Natural killer cell (primary cell): ENCODE results near the gene PEX10. TPM values are rescaled to one million over a fixed set of nuclear protein-coding genes. Genes with fewer than 3 reads are reported as not detected.

Experiments used
- ATAC-seq, 3 donors: fragments of 150-1000 bp in 2 of 3; fragments of 200-7000 bp in 1 of 3; cut with Tn5 transposase; 1 replicate in 1 of 3; 2 replicates in 2 of 3; pipeline ENCODE4 v1.10.0; 2021; ENCODE audit warnings: mild to moderate bottlenecking in 2 of 3, moderate library complexity in 2 of 3
- DNase-seq, 2 donors: peaks; one replicate each; pipeline versions ENCODE4 v3.0.0 to v3.0.0-alpha.2; 2013 to 2021; ENCODE audit warnings: mixed read lengths in 1 of 2
- H3K27ac ChIP-seq: one replicate; pipeline ENCODE4 v1.5.1; 2013; ENCODE audit warnings: mild to moderate bottlenecking, low read length
- H3K27me3 ChIP-seq: one replicate; pipeline ENCODE4 v1.6.1; 2013; ENCODE audit warnings: low read length; ENCODE audit not compliant: control insufficient read depth, insufficient read depth
- H3K36me3 ChIP-seq: one replicate; pipeline ENCODE4 v1.6.1; 2013; ENCODE audit warnings: low read length; ENCODE audit not compliant: control insufficient read depth, insufficient read depth
- H3K4me1 ChIP-seq: one replicate; pipeline ENCODE4 v1.6.1; 2013; ENCODE audit warnings: low read length; ENCODE audit not compliant: control insufficient read depth, insufficient read depth
- H3K4me3 ChIP-seq: one replicate; pipeline ENCODE4 v1.5.1; 2013; ENCODE audit warnings: low read length
- H3K9me3 ChIP-seq: one replicate; pipeline ENCODE4 v1.6.1; 2013; ENCODE audit warnings: low read length; ENCODE audit not compliant: control insufficient read depth, insufficient read depth
- H3K27ac Mint-ChIP-seq, 2 donors: one replicate each; pipeline ENCODE4 v1.8.0; 2022; ENCODE audit warnings: mild to moderate bottlenecking in 2 of 2, mixed read lengths in 2 of 2, moderate library complexity in 1 of 2
- H3K27me3 Mint-ChIP-seq, 2 donors: one replicate each; pipeline ENCODE4 v1.8.0; 2022; ENCODE audit warnings: low read depth in 2 of 2, mixed read lengths in 2 of 2
- H3K36me3 Mint-ChIP-seq: one replicate; pipeline ENCODE4 v1.8.0; 2022; ENCODE audit warnings: mixed read lengths
- H3K4me1 Mint-ChIP-seq, 2 donors: one replicate each; pipeline ENCODE4 v1.8.0; 2022; ENCODE audit warnings: mixed read lengths in 2 of 2
- H3K4me3 Mint-ChIP-seq: one replicate; pipeline ENCODE4 v1.8.0; 2022; ENCODE audit warnings: mild to moderate bottlenecking, moderate library complexity, mixed read lengths
- H3K9me3 Mint-ChIP-seq, 2 donors: one replicate each; pipeline ENCODE4 v1.8.0; 2022; ENCODE audit warnings: mixed read lengths in 2 of 2
- WGBS: methylation state at CpG from one replicate; pipeline ENCODE4 v1.1.7; 2013; ENCODE audit warnings: missing lambda C conversion rate; ENCODE audit not compliant: insufficient coverage; 5-methylcytosine and 5-hydroxymethylcytosine counted together
- intact Hi-C: fragments of 100-400 bp; cut with micrococcal nuclease; formaldehyde crosslinking; loops from one replicate; pipeline ENCODE4 v1.14.2; 2022
- total RNA-seq, 4 donors: library from RNA; stranded (reverse); fragments of 120-200 nt in 1 of 4; gene quantifications; one replicate each; pipeline versions ENCODE4 v1.2.3 to v1.2.4, GENCODE V29; 2013 to 2022
- TF ChIP-seq, protein P1 (sequence below): fragments of 200-600 bp; IDR thresholded peaks from one replicate; pipeline ENCODE4 v1.8.0; 2022; ENCODE audit warnings: antibody characterized with exemption

Gene PEX10
- total RNA-seq, 3 donors from 2014 or later (not counting 1 experiment from before 2014, with no cell fraction given): 8.1 to 11.1 (median 9.8) TPM

DNA sequence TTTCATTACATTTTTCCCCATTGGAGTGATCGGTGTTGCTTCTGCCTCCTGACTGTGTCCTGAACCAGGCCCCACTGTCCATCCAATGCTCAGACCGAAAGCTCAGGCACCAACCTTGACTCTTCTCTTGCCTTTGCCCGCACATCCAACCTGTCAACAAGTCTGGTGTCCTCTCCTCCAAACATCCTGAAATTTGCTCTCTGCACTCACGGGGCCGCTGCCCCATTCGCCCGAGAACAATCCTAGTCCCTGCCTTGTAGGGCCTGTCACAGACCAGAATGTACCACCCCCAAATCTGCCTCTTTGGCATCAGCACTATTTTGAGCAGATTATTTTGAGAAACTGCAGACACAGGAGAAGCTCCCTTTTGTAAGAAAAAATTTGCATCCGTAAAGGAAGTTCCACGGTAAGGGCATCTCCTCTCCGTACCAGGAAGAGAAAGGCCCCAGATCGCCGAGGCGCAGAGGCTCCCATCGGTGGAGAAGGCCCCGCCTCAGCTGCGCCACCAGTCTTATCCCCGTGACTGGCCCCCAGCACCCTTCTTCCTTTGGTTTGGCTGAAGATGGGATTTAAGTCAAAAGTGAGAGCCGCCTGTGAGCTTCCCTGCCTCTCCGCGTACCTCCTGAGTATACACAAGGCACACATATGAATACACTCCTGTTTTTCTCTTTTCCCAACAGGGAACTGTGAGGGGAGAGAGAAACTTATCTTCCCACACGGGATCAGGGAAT, 28.1 kb downstream of the PEX10 start:
- Histone ChIP-seq H3K36me3 (no peaks in the 10 kb centered on the region), H3K4me3 (no peak overlapping the region), H3K27ac (no peak overlapping the region), H3K27me3 (no peaks in the 10 kb centered on the region), H3K9me3 (no peaks in the 10 kb centered on the region), H3K4me1 (peaks cover 17% of the 10 kb centered on the region)
- Mint-ChIP-seq H3K9me3 (no peaks in the 10 kb centered on the region), H3K27ac (no peak overlapping the region), H3K4me3 (no peak overlapping the region), H3K36me3 (no peaks in the 10 kb centered on the region), H3K27me3 (no peaks in the 10 kb centered on the region), H3K4me1 (no peaks in the 10 kb centered on the region)
- TF ChIP-seq, protein P1, sequence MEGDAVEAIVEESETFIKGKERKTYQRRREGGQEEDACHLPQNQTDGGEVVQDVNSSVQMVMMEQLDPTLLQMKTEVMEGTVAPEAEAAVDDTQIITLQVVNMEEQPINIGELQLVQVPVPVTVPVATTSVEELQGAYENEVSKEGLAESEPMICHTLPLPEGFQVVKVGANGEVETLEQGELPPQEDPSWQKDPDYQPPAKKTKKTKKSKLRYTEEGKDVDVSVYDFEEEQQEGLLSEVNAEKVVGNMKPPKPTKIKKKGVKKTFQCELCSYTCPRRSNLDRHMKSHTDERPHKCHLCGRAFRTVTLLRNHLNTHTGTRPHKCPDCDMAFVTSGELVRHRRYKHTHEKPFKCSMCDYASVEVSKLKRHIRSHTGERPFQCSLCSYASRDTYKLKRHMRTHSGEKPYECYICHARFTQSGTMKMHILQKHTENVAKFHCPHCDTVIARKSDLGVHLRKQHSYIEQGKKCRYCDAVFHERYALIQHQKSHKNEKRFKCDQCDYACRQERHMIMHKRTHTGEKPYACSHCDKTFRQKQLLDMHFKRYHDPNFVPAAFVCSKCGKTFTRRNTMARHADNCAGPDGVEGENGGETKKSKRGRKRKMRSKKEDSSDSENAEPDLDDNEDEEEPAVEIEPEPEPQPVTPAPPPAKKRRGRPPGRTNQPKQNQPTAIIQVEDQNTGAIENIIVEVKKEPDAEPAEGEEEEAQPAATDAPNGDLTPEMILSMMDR: no peak
- 96% methylated on average over 19 of the region's 21 CpGs for WGBS
- intact Hi-C loops: loop anchor here (5.0 to 10.0 kb wide), 2 partner anchors 292 to 439 kb away; no protein-coding TSS in a partner anchor
- no peak for ATAC-seq
- DNase-seq: no peak

DNA sequence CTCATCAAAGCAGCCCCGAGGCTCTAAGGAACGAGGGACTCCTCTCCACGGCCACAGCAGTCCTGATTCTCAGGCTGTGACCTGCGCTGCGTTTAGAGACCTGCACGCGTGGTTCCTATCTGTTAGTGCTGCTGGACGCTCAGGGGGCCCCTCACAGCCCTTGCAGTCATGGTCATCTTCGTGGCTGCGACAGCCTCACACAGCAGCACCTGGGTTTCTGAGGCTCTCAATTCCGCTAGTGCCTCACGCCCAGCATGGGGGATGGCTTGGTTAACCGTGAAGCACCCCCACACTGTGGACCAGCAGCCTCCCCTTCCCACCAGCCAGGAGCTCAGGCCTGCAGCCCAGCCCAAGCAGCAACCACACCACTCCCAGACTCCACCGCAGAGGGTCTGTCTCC, 28.8 kb downstream of the PEX10 start:
- H3K36me3 Mint-ChIP-seq: no peaks in the 10 kb centered on the region
- H3K4me3 Mint-ChIP-seq: no peak overlapping the region
- no peaks in the 10 kb centered on the region for H3K9me3 Mint-ChIP-seq
- no peaks in the 10 kb centered on the region for H3K36me3 ChIP-seq
- DNase-seq (no peak), ATAC-seq (no peak)
- no peaks in the 10 kb centered on the region for H3K27me3 Mint-ChIP-seq
- H3K4me3 ChIP-seq: no peak overlapping the region
- WGBS: 93% methylated on average over 14 of the region's 14 CpGs
- intact Hi-C loops: loop anchor here (5.0 to 10.0 kb wide), 2 partner anchors 291 to 439 kb away; no protein-coding TSS in a partner anchor
- H3K4me1 ChIP-seq: peaks cover 22% of the 10 kb centered on the region
- H3K9me3 ChIP-seq: no peaks in the 10 kb centered on the region
- no peak overlapping the region for H3K27ac Mint-ChIP-seq
- H3K27ac ChIP-seq: no peak overlapping the region
- H3K27me3 ChIP-seq: no peaks in the 10 kb centered on the region
- TF ChIP-seq, protein P1: no peak
- H3K4me1 Mint-ChIP-seq: no peaks in the 10 kb centered on the region

DNA sequence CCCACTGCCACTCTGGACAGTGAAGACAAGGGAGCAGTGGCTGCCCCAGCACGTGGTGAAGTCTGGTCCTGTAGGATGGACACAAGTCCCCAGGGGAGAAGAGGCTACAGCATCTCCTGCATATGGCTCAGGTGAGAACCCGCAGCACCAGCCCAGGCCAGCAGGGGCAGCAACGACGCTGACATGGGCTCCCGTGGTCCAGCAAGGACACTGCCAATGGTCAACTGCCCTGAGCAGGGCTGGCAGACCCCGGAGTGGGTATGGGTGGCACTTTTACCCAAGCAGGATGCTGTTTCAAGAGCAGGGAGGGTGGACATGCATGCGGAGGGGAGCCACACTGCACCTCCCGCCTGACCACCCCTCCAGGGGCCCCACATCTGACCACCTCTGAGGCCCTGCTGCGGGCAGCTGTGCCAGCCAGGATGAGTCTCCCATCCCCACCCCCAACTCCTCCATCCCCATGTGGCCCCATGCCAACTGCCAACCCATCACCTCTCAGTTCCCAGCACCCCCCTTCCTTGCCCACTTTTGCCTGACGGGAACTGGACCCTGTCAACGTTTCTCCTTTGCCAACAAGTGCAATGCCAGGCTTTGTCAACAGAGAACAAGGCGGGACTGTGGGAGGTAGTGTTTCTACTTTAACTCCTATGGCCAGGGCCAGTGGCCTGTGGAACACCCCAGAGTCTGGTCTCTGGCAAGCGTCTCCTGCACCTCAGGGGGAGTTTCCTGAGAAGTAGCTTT, 29.6 kb downstream of the PEX10 start:
- 61% methylated on average over 13 of the region's 13 CpGs for WGBS
- Histone ChIP-seq H3K4me3 (no peak overlapping the region), H3K27ac (no peak overlapping the region), H3K27me3 (no peaks in the 10 kb centered on the region), H3K4me1 (peaks cover 22% of the 10 kb centered on the region), H3K36me3 (no peaks in the 10 kb centered on the region), H3K9me3 (no peaks in the 10 kb centered on the region)
- Mint-ChIP-seq H3K9me3 (no peaks in the 10 kb centered on the region), H3K4me1 (no peaks in the 10 kb centered on the region), H3K4me3 (no peak overlapping the region), H3K27ac (no peak overlapping the region), H3K36me3 (no peaks in the 10 kb centered on the region), H3K27me3 (no peaks in the 10 kb centered on the region)
- peak in 1 of 3 donors; percentile 25 for ATAC-seq
- DNase-seq: peak in 1 of 2 donors; percentile 54
- intact Hi-C loops: loop anchor here (5.0 to 10.0 kb wide), 2 partner anchors 290 to 438 kb away; no protein-coding TSS in a partner anchor
- TF ChIP-seq, protein P1: peak; percentile 27
